Posterior vena cava (tissue), 2 donors: ENCODE measurements around the gene GLDN. TPM values are rescaled to one million over a fixed set of nuclear protein-coding genes. Genes with fewer than 3 reads are reported as not detected.
A peak's percentile ranks its signal among the peaks of the same experiment; 100 is the strongest.

Source experiments
- DNase-seq: peaks from one replicate; pipeline ENCODE4 v3.0.0-alpha.2; 2020; ENCODE audit warnings: low spot score
- intact Hi-C, 2 donors: fragments of 100-400 bp; cut with DNase I; formaldehyde crosslinking; loops; one replicate each; pipeline versions ENCODE4 v1.14.1 to v1.14.2; 2022 to 2023
- total RNA-seq, 2 donors: library from RNA; stranded (reverse); fragmentation: NEBNext Ultra II Directional; extraction: Animal tissue kit (Norgen Biotek cat#: 25700); gene quantifications; one replicate each; pipeline ENCODE4 v1.2.1, GENCODE V29; 2021
- donor health status: DM: yes; HTN: yes; CAD: no.
- donor health status: DM: yes; HTN: yes; CAD: no.

GLDN gene
- total RNA-seq, 2 donors from 2014 or later: 8.1 to 10.1 TPM

- intact Hi-C loops: no loop called here
- no peak for DNase-seq
These were observed 37.9 kb downstream of the GLDN start for GRCh38 chr15:51379390-51379789.

- DNase-seq: no peak
- intact Hi-C loops: loop anchor here (5.0 kb wide), 1 partner anchor 99 kb away; no protein-coding TSS in a partner anchor
These were observed 39.7 kb downstream of the GLDN start for GRCh38 chr15:51380999-51381806.

DNA sequence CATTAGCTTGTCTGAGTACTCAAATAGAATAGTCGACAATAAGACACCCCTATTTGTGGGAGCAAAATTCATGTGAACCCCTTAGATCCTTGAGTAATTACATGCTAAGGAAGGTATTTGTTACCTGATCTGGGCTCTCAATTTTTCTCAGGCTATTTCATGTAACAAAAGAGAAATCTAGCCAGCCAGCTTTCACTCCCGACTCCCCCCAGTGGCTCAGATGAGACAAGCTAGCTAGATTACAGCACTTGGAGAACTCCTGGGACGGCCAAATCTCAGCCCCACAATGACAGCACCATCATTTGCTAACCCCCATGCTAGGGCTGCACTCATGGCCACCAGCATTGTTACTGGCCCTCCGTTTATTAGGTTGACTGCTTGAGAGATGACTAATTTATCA, 41.3 kb downstream of the GLDN start:
- intact Hi-C loops: loop anchor here (5.0 kb wide), 1 partner anchor 100 kb away; no protein-coding TSS in a partner anchor
- no peak for DNase-seq

DNA sequence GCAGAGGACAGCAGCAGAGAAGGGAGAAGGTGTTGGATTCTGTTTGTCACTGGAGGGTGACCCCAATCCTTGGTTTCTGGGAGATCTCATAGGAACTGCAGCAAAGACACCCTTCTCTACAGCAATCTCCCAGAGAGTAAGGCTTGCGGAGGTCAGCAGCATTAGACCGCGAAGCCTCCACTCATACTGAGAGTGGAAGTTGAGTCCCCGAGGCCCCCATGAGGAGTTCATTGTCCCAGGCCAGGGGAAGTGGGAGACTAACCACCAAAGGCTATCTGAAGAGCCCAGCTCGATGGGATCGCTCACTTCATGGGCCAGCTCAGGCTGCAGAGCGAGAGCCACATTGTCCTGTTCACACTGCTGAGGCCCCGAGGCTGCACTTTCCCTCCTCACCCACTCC, 44.6 kb downstream of the GLDN start:
- intact Hi-C loops: no loop called here
- no peak for DNase-seq

DNA sequence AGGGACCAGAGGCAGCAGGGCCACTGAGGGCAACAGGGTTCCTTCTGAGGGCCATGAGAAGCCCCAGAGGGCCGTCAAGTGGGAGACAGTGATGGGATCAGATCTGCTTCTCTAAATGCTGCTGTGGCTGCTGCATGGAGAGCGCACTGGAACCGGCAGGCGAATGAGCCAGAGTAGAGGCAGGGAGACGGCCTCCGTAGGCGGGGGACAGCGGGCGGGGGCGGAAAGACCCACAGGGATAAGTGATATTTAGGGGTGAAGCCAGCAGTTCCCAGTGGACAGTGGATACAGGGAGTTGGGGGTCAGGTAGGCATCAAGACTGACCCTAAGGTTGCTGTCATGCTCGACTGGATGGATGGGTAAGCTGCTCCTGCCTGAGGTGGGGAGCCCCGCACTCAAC, 45.0 kb downstream of the GLDN start:
- intact Hi-C loops: no loop called here
- DNase-seq: no peak

- DNase-seq: no peak
- intact Hi-C loops: no loop called here
These were observed 45.7 kb downstream of the GLDN start for GRCh38 chr15:51386960-51387698.

DNA sequence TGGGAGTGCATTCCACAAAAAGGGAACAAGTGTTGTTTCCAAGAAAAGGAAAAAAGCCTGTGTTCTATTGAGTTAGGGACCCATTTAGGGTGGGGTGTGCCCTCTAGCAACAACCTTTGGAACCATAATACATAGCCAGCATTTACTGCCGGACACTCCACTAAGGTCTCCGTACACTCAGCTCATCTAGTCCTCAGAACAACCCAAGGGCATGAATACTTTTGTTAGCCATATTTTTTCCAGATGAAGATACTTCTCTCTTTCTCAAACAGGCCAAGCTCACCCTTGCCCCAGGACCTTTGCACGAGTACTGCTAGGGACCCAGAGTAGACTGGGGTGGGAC, 46.2 kb downstream of the GLDN start:
- intact Hi-C loops: no loop called here

DNA sequence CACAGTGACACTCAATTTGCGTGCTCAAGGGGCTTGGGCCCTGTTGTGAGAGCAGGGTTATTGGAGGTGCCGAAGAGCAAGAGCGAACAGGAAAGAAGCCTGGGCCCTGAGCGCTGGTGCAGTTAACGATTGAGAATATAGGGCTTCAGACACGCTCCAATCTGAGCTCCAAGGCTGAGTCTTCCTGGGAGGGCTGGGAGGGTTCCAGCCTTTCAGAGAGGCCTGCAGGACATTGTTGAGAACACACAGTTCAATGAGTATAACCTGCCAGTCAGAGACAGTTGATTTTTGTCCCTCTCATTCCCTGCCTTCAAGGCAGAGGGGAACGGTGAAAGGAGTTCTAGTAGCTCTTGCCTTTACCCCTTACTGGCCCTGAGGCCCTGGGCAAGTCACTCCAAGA, 47.3 kb downstream of the GLDN start:
- DNase-seq: no peak
- intact Hi-C loops: no loop called here

More for the DNA sequence above, 46.2 kb downstream of the GLDN start:
- DNase-seq: no peak

- no peak for DNase-seq
- intact Hi-C loops: no loop called here
These were observed 48.9 kb downstream of the GLDN start for GRCh38 chr15:51390241-51390965.

DNA sequence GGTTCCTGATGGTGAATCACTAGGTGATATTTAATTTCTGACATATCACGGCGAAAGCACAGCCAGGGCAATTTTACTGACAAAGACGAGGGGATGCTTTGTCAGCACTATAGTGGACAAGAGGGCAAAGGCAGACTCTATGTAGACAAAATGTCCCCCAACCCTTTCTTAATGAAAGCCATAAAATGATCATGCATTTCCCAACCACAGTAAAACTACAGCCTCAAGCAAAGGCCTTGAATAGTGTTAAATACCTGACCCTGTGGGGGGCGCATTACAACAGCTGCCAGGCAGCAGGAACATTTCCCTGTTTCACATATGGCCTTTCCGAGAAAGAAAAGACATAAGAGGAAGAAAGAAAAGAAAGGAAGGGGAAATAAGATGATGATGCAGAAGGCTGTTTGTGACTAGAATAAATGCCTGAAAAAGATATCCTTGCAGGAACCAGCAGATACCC, 49.5 kb downstream of the GLDN start:
- no peak for DNase-seq
- intact Hi-C loops: no loop called here

DNA sequence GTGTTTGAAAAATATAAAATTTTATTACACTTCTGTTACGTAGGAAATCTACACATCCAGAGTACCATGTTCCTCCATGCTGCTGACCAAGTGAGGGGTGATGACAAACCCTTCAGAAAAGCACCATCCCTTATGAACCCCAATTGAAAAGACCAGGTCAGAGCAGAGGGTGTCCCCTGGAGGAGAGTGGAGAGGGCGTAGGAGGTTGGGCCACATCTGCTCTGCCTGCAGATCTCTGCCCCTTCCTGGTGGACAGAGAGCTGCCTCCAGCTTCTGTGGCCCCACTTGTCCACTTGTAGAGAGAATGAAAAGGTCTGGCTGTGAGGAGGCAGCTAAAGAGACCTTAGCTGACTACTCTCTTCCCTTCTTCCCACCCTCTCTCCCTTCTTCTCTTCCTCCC, 55.5 kb downstream of the GLDN start:
- intact Hi-C loops: loop anchor here in 1 of 2 donors (5.0 kb wide), 1 partner anchor 235 kb away; no protein-coding TSS in a partner anchor
- DNase-seq: no peak

DNA sequence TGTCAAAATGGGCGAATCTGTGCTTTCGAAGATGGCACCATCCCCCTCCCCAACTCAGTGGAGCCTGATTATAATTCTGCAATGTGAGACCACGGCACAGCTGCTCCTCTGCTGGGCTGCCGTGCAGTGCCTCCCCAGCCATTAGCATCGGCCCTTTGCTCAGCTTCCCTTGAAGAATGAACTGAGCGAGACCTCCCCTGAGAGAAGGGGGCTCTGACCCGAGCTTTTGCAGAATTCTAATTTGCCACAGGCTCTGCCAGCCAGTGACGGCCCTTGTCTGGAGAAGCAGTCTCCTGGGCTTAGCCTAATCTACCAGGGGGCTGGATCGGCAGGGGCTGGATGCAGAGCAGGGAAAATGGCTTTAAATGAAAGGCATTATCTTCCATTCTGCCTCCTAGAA, 57.2 kb downstream of the GLDN start:
- no peak for DNase-seq
- intact Hi-C loops: loop anchor here in 1 of 2 donors (5.0 kb wide), 1 partner anchor 236 kb away; no protein-coding TSS in a partner anchor

DNA sequence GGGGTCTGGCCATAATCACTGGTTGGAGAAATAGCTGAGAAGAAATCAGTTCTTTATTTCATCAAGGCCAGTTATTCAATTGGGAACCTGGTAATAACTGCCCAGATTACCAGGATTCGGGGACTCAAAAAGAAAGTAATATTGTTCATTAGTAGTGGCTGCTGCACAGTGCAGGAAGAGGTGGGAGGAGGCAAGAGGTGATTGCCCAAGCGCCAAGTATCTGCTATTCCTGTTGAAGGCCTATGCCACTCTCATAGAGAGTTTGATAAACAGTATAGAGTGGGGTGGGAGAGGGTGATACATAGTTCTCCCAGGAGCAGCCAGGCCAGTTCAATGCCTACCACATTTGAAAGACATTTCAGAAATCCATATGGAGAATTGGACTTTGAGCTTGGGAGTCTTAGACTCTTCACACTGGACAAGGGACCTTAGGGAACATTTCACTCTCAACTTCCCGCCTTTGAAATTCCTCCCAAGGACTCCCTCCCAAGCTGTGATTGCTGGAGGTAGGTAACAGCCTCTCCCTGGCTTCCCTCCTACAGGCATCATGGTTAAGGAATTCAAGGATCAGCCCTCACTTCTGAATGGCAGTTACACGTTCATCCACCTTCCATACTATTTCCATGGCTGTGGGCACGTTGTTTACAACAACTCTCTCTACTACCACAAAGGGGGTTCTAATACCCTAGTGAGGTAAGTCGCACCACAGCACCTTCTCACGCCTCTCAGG, 59.8 kb downstream of the GLDN start:
- intact Hi-C loops: no loop called here
- DNase-seq: no peak

DNA sequence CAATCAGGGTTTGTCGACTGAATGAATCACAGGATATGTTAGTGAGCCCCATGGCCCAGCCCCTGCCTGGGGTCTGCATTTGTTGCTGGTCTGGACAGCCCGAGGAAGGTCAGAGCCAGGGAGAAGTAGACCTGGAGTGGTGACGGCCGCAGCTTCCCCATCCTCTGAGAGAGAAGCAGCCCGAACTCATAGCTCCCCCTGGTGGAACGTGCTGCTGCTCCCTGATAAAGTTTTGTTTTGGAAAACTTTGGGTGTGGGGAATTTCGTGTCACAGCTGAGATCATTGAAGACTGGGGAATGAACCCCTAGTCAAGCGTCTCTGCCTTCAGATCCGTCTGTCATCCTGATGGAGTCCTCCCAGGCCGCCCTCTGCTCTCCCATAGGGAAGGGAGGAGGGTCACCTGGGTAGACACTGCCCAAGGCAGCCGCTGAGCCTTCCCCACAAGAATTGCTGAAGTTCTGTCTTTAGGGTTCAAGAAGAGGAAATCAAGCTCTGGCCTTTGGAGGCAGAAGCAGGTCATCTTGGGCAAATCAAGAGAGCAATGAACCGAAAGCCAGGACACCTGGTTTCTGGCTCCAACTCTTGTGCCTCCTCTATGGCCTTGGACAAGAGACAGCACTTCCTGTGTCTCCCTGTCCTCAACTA, 60.5 kb downstream of the GLDN start:
- DNase-seq: peak; percentile 85
- intact Hi-C loops: no loop called here

DNA sequence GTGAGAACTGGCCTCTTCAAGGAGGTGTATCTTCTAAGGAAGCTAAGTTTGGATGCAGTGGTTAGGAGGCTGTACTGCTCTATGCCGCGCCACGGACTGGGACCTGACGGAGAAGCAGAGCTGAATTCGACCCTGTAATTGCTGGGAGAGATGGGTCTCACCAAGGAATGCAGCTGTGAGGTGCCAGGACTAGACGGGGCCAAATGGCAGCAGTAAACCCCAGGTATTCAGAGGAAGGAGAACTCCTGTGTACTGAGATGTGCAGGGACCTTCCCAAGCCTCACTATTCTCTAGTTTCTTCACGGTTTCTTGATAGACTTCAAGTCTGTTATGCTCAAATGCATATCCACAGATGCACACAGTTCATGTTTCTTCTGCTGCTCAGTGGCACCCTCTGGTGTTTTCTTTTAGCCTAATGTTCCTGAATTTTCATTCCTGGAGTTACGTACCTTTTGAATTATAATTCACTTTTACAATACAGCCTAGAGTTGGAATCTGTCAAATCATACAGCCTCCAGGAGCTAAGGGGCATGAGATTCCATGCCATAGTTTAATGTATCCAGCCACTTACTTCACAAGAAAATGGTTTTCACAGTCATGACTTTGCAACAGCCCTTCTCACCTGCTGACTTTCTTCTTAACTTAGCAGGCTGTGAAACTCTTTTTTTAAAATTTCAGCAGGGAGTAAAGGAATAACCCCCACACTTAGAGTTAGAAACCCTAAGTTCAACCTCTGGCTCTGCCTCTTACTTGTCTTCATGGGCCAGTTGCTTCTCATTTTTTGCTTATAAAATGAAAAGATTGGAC, 61.8 kb downstream of the GLDN start:
- no peak for DNase-seq
- intact Hi-C loops: no loop called here

DNA sequence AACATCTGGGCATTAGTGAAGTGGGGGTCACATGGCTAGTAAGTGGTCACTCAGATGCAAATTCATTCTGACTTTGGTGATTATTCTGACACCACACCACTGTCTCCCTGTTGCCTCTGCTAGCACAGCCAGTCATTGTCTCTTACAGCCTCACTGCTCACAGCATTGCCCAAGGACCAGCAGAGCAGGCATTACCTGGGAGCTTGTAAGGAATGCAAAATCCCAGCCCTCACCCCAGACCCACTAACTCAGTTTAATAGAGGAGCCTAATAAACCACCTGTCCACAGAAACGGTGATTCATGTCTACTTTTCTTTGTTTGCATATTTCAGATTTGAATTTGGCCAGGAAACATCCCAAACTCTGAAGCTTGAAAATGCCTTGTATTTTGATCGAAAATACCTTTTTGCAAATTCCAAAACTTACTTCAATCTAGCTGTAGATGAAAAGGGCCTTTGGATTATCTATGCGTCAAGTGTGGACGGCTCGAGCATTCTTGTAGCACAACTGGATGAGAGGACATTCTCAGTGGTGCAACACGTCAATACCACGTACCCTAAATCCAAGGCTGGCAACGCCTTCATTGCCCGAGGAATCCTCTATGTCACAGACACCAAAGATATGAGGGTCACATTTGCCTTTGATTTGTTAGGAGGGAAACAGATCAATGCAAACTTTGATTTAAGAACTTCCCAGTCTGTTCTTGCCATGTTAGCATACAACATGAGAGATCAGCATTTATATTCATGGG, 62.7 kb downstream of the GLDN start:
- intact Hi-C loops: no loop called here
- no peak for DNase-seq
